MCF 10A (cell line): ENCODE results near the gene VIT. TPM values are rescaled to one million over a fixed set of nuclear protein-coding genes. Genes with fewer than 3 reads are reported as not detected.

Source experiments
- BruUV-seq: library from RNA; stranded (reverse); fragments of 400-500 nt; replicated peaks from 2 replicates; lab custom pipeline; 2021; lab: Mats Ljungman, UMichigan
- CTCF ChIA-PET: fragments of 300-600 bp; sonication (Branson Sonifier 250); formaldehyde crosslinking; extraction: SDS; loops from one replicate; lab custom pipeline; 2021; ENCODE audit warnings: antibody characterized with exemption, inconsistent platforms; lab: Yijun Ruan, JAX
- POLR2A ChIA-PET: fragments of 300-600, 350-650 bp; sonication (Branson Sonifier 250); formaldehyde crosslinking; extraction: SDS; loops from one replicate; lab custom pipeline; 2020; ENCODE audit warnings: antibody characterized with exemption, inconsistent platforms; lab: Yijun Ruan, JAX
- DNase-seq: peaks from one replicate; pipeline ENCODE4 v3.0.0-alpha.2; 2018; ENCODE audit not compliant: unreplicated experiment
- H3K27ac Mint-ChIP-seq: one replicate; pipeline ENCODE4 v1.8.0; 2022; ENCODE audit warnings: mild to moderate bottlenecking, low read depth, mixed read lengths; ENCODE audit not compliant: unreplicated experiment
- H3K27me3 Mint-ChIP-seq: one replicate; pipeline ENCODE4 v1.8.0; 2022; ENCODE audit warnings: mixed read lengths; ENCODE audit not compliant: insufficient read depth, unreplicated experiment
- H3K36me3 Mint-ChIP-seq: one replicate; pipeline ENCODE4 v1.8.0; 2022; ENCODE audit warnings: mild to moderate bottlenecking, moderate library complexity, mixed read lengths; ENCODE audit not compliant: insufficient read depth, unreplicated experiment
- H3K4me1 Mint-ChIP-seq: one replicate; pipeline ENCODE4 v1.8.0; 2022; ENCODE audit warnings: mixed read lengths; ENCODE audit not compliant: insufficient read depth, unreplicated experiment
- H3K4me3 Mint-ChIP-seq: one replicate; pipeline ENCODE4 v1.8.0; 2022; ENCODE audit warnings: mild to moderate bottlenecking, moderate library complexity, mixed read lengths; ENCODE audit not compliant: unreplicated experiment
- H3K9me3 Mint-ChIP-seq: one replicate; pipeline ENCODE4 v1.8.0; 2022; ENCODE audit warnings: mixed read lengths; ENCODE audit not compliant: unreplicated experiment
- CTCF ChIP-seq: fragments of 200-600 bp; IDR thresholded peaks from one replicate; pipeline ENCODE4 v1.8.0; 2022; ENCODE audit warnings: antibody characterized with exemption, mild to moderate bottlenecking; ENCODE audit not compliant: unreplicated experiment
- intact Hi-C: fragments of 100-400 bp; cut with micrococcal nuclease; formaldehyde crosslinking; loops from 2 replicates; pipeline ENCODE4 v1.14.1; 2022
- total RNA-seq: library from RNA; stranded (reverse); gene quantifications from 2 replicates; pipeline ENCODE4 v1.2.3, GENCODE V29; 2022

VIT gene
- total RNA-seq, 1 experiment from 2014 or later: not detected

- Mint-ChIP-seq H3K27ac (no peak overlapping the region), H3K36me3 (no peaks in the 10 kb centered on the region), H3K27me3 (no peaks in the 10 kb centered on the region), H3K4me1 (peaks cover 15% of the 10 kb centered on the region), H3K9me3 (peaks cover 5% of the 10 kb centered on the region), H3K4me3 (no peak overlapping the region)
- BruUV-seq: no TSS peak
- DNase-seq: no peak
- CTCF ChIA-PET: interaction anchor here (1.0 to 1.3 kb wide), 2 partner anchors 25 to 54 kb away, joined by 3 to 4 read pairs; no protein-coding TSS in a partner anchor
- TF ChIP-seq CTCF: no peak
- POLR2A ChIA-PET: interaction anchor here (0.7 to 1.1 kb wide), 3 partner anchors 10 to 60 kb away, joined by 3 to 4 read pairs (median 3); no protein-coding TSS in a partner anchor
- intact Hi-C loops: no loop called here
Observed at GRCh38 chr2:36731941-36732672, 35.6 kb downstream of the VIT start.

- ChIA-PET CTCF (interaction anchor here (0.6 to 1.3 kb wide), 3 partner anchors 26 to 282 kb away, joined by 3 to 4 read pairs (median 3); no protein-coding TSS in a partner anchor), POLR2A (interaction anchor here (0.7 to 1.1 kb wide), 3 partner anchors 11 to 60 kb away, joined by 3 to 4 read pairs (median 3); no protein-coding TSS in a partner anchor)
- H3K4me1 Mint-ChIP-seq: peaks cover 15% of the 10 kb centered on the region
- no peaks in the 10 kb centered on the region for H3K36me3 Mint-ChIP-seq
- TF ChIP-seq CTCF: no peak
- no peak for DNase-seq
- H3K9me3 Mint-ChIP-seq: peaks cover 5% of the 10 kb centered on the region
- H3K4me3 Mint-ChIP-seq: no peak overlapping the region
- intact Hi-C loops: no loop called here
- H3K27me3 Mint-ChIP-seq: no peaks in the 10 kb centered on the region
- BruUV-seq: no TSS peak
- no peak overlapping the region for H3K27ac Mint-ChIP-seq
Observed at GRCh38 chr2:36732673-36733036, 36.1 kb downstream of the VIT start.

GRCh38 chr2:36733215-36733614 is 36.7 kb downstream of the VIT start:
- intact Hi-C loops: no loop called here
- no peak for DNase-seq
- peaks cover 5% of the 10 kb centered on the region for H3K9me3 Mint-ChIP-seq
- TF ChIP-seq CTCF: no peak
- H3K4me1 Mint-ChIP-seq: peaks cover 15% of the 10 kb centered on the region
- BruUV-seq: no TSS peak
- no peaks in the 10 kb centered on the region for H3K36me3 Mint-ChIP-seq
- no peak overlapping the region for H3K4me3 Mint-ChIP-seq
- CTCF ChIA-PET: interaction anchor here (0.6 to 1.0 kb wide), 3 partner anchors 37 to 282 kb away, joined by 3 to 5 read pairs (median 4); no protein-coding TSS in a partner anchor
- H3K27me3 Mint-ChIP-seq: no peaks in the 10 kb centered on the region
- no peak overlapping the region for H3K27ac Mint-ChIP-seq
- POLR2A ChIA-PET: interaction anchor here (0.9 to 1.1 kb wide), 2 partner anchors 12 to 18 kb away, joined by 3 to 4 read pairs; no protein-coding TSS in a partner anchor

- no peaks in the 10 kb centered on the region for H3K27me3 Mint-ChIP-seq
- ChIA-PET POLR2A (interaction anchor here (0.7 kb wide), 1 partner anchor 734 kb away, joined by 3 read pairs; no protein-coding TSS in a partner anchor), CTCF (interaction anchor here (0.6 to 1.0 kb wide), 4 partner anchors 9 to 39 kb away, joined by 3 to 5 read pairs (median 3); no protein-coding TSS in a partner anchor)
- no peaks in the 10 kb centered on the region for H3K36me3 Mint-ChIP-seq
- peaks cover 5% of the 10 kb centered on the region for H3K9me3 Mint-ChIP-seq
- TF ChIP-seq CTCF: no peak
- no peak overlapping the region for H3K4me3 Mint-ChIP-seq
- DNase-seq: peak; percentile 12
- peaks cover 15% of the 10 kb centered on the region for H3K4me1 Mint-ChIP-seq
- H3K27ac Mint-ChIP-seq: no peak overlapping the region
- no TSS peak for BruUV-seq
- intact Hi-C loops: no loop called here
Observed at GRCh38 chr2:36734304-36734703, 37.8 kb downstream of the VIT start.
